GM19239 (cell line): ENCODE data around the gene ZNF705A.
"Not testable (repeated sequence)": the region's sequence is repeated elsewhere in the genome, so short reads cannot be mapped to it uniquely, and the experiment has no call there.

Experiments
- DNase-seq: peaks from one replicate; pipeline ENCODE4 v3.0.0; 2011; ENCODE audit warnings: low spot score; ENCODE audit not compliant: insufficient read length
- FAIRE-seq: peaks from 2 replicates; lab custom pipeline; 2011; peaks lifted over from hg19 to GRCh38; lab: Jason Lieb, UNC

ZNF705A gene

GRCh38 chr12:8182923-8183322 lies 26.1 kb downstream of the ZNF705A start:
- not testable (repeated sequence) for DNase-seq, FAIRE-seq

DNA sequence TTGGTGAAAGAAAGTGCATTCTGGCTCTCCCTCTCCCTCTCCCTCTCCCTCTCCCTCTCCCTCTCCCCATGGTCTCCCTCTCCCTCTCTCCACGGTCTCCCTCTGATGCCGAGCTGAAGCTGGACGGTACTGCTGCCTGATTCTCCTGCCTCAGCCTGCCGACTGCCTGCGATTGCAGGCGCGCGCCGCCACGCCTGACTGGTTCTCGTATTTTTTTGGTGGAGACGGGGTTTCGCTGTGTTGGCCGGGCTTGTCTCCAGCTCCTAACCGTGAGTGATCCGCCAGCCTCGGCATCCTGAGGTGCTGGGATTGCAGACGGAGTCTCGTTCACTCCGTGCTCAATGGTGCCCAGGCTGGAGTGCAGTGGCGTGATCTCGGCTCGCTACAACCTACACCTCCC lies 26.5 kb downstream of the ZNF705A start:
- FAIRE-seq, DNase-seq: not testable (repeated sequence)

DNA sequence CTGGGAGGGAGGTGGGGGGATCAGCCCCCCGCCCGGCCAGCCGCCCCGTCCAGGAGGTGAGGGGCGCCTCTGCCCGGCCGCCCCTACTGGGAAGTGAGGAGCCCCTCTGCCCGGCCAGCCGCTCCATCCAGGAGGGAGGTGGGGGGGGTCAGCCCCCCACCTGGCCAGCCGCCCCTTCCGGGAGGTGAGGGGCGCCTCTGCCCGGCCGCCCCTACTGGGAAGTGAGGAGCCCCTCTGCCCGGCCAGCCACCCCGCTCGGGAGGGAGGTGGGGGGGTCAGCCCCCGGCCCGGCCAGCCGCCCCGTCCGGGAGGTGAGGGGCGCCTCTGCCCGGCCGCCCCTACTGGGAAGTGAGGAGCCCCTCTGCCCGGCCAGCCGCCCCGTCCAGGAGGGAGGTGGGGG lies 27.4 kb downstream of the ZNF705A start:
- DNase-seq, FAIRE-seq: not testable (repeated sequence)

- FAIRE-seq, DNase-seq: not testable (repeated sequence)
These were observed 31.3 kb downstream of the ZNF705A start for GRCh38 chr12:8188088-8188487.

- not testable (repeated sequence) for DNase-seq, FAIRE-seq
These were observed 41.0 kb downstream of the ZNF705A start for GRCh38 chr12:8197685-8198308.

DNA sequence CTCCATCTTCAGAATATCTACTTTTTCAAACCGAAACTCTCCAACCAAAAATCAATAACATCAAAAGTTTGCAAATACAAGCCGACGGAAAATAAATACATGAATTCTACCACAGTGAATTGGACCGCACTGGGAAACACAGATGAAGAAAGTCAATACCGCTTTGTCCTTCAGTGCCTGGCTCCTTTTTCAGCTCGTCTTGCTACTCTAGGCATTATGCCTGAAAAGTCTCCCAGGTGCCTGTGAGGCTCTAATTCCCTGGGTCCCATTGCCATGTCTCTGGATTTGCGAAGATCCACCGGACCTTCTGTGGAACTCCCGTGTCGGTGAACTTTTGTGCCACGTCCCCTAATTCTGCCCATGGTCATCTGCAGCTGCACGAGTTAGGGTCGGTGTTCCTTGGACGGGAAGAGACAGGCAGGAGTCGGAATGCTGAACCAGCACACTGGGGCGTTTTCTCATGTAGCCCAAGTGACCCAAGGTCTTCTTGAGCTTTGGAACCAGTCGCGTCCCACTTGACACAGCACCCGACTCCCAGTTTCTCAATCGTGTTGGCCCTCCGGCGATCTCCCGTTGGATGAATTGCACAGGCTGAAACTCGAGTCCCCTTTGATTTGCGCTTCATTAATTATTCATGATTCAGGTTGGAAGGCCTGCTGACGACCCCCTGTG lies 62.0 kb downstream of the ZNF705A start:
- FAIRE-seq, DNase-seq: not testable (repeated sequence)

- FAIRE-seq, DNase-seq: not testable (repeated sequence)
These were observed 64.6 kb downstream of the ZNF705A start for GRCh38 chr12:8221375-8221774.

GRCh38 chr12:8221844-8222243 lies 65.0 kb downstream of the ZNF705A start:
- FAIRE-seq, DNase-seq: not testable (repeated sequence)

GRCh38 chr12:8222303-8222702 lies 65.5 kb downstream of the ZNF705A start:
- not testable (repeated sequence) for FAIRE-seq

DNA sequence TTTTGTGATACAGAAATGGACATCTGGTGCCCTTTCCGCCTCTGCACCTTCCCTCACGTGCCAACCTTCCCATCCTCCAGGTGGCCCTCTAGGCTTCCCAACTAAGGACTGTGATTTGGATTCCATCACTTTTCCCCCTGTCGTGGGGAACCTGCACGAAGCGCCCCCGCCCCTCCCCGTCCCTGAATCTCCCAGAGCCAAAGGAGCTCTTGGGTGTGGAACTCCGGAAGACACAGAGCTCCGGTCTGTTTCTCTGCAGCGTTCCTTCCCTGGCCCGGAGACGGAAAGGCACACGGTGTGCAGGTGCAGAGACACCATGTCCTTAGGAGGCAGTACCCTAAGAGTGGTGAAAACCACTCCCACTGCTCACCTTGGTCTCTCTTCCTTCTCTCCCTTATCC lies 66.8 kb downstream of the ZNF705A start:
- not testable (repeated sequence) for DNase-seq, FAIRE-seq

More at GRCh38 chr12:8222303-8222702, 65.5 kb downstream of the ZNF705A start:
- DNase-seq = not testable (repeated sequence)

- not testable (repeated sequence) for DNase-seq, FAIRE-seq
These were observed 68.0 kb downstream of the ZNF705A start for GRCh38 chr12:8224782-8225181.

- FAIRE-seq = no peak
These were observed 69.5 kb downstream of the ZNF705A start for GRCh38 chr12:8226355-8226754.

GRCh38 chr12:8226992-8227731 lies 70.3 kb downstream of the ZNF705A start, which contains the start of gene FAM90A1:
TSS of gene FAM90A1 (minus strand) at chr12:8227618. CDS start at chr12:8224832, 2,786 bp downstream.
- not testable (repeated sequence) for DNase-seq, FAIRE-seq

More at GRCh38 chr12:8226355-8226754, 69.5 kb downstream of the ZNF705A start:
- no peak for DNase-seq

DNA sequence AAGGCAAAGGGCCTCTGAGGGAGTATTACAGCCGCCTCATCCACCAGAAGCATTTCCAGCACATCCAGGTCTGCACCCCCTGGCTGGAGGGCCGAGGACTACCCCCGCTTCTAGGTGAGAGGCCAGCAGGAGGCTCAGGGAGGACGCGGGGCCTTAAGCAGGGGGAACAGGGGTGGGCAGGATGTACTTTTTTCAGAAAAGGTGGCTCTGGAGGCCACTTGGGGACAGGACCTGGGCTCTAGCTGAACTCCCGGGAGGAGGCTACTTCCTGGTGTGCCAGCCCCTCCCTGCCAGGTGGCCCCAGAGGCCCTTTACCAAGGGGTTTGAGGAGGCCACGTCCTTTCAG lies 70.9 kb downstream of the ZNF705A start:
- not testable (repeated sequence) for DNase-seq, FAIRE-seq

DNA sequence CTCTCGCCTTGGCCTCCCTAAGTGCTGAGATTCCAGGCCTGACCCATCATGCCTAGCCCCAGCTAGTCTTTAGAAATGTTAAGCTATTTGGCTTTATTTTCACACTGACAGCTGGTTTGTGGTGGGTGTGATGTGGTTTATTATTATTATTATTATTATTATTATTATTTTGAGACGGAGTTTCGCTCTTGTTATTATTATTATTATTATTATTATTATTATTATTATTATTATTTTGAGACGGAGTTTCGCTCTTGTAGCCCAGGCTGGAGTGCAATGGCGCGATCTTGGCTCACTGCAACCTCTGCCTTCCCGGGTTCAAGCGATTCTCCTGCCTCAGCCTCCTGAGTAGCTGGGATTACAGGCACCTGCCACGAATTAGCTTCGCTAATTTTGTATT lies 71.8 kb downstream of the ZNF705A start:
- not testable (repeated sequence) for DNase-seq, FAIRE-seq

DNA sequence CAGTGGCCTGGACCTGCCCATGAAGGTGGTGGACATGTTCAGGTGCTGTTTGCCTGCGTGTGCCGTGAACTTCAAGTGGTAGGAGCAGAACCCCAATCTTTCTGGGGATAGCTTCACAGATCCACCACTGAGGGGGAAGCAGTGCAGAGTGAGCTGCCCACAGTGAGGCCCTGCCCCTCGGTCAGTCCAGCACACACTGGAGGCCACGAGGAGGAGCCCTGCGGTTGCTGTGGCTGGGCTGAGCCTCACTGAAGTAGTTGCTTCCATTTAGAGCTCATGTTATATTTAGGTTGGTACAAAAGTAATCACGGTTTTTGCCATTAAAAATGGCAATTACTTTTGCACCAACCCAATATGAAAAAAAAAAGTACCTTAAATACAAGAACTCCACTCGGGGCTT lies 72.7 kb downstream of the ZNF705A start:
- not testable (repeated sequence) for DNase-seq, FAIRE-seq
